ENCODE data around the gene MAP2K1. TPM values are rescaled to one million over a fixed set of nuclear protein-coding genes. Genes with fewer than 3 reads are reported as not detected.

Gene MAP2K1
- total and polyA plus RNA-seq, 9 of the 15 experiments (the other 6 are each of a cell fraction or from before 2014, with no cell fraction given): 7.5 to 58.3 (median 30.0) TPM

DNA sequence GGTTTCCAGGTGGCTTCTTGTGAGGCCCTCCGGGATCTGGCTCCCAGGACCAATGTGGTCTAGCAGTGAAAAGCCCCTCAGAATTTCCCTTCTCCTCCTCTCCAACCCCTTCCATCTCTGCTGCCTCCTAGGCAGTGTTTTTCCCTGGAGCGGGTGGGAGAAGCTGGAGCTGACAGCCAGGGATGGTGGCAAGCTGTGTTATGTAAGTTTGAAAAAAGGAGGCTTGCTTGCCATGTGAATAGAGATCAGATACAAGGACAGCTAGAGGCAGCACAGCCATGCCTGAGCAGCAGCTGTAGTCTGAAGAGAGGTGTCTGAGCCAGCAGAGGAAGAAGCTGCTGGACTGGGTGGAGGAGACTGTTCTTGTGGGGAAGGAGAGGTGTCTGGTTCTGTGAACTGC, 90.3 kb downstream of the MAP2K1 start (continued):
- TF ChIP-seq ARHGAP35 (IDR thresholded peaks at IDR 0.05; ENCODE audit: partially characterized antibody) (no peak), ZNF354B (CRISPR knock-in tag; IDR thresholded peaks at IDR 0.05) (no peak), NKRF (IDR thresholded peaks at IDR 0.05; ENCODE audit: borderline replicate concordance) (no peak), USF1 (CRISPR knock-in tag; IDR thresholded peaks at IDR 0.05) (no peak), ZFX (CRISPR knock-in tag; IDR thresholded peaks at IDR 0.05) (no peak), SNAPC5 (CRISPR knock-in tag; IDR thresholded peaks at IDR 0.05) (no peak)

DNA sequence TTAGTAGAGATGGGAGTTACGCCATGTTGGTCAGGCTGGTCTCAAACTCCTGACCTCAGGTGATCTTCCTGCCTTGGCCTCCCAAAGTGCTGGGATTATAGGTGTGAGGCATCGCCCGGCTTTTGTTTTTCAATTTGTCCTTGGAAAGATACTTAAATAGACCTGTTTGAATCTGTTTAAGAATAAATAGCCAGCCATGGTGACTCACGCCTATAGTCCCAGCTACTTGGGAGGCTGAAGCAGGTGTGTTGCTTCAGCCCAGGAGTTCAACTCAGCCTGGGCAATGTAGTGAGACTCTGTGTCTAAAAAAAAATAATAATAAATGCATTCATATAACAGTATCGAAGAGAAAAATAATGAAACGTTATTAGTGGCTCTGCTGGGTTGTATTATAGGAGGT, 93.6 kb downstream of the MAP2K1 start:
- no peaks in the 10 kb centered on the region for H3K9me3 ChIP-seq (replicated peaks; ENCODE audit: control insufficient read depth, insufficient read depth, low read depth, low read length)
- ChIA-PET POLR2A (no interaction called here), CTCF (ENCODE audit: low intra/inter-chr PET ratio) (no interaction called here)
- no peaks in the 10 kb centered on the region for H3K27me3 ChIP-seq (ENCODE audit: control insufficient read depth in 2 of 2, insufficient read depth in 2 of 2, low read length in 2 of 2)
- peaks cover 32% of the 10 kb centered on the region for H3K36me3 ChIP-seq (ENCODE audit: control insufficient read depth, insufficient read depth, low read length)
- peaks cover 3% of the 10 kb centered on the region for H3K9me1 ChIP-seq (ENCODE audit: control insufficient read depth, insufficient read depth, low read length)
- TF ChIP-seq DDX20 (tag; IDR thresholded peaks at IDR 0.05; ENCODE audit: low read depth): no peak
- no peak for TF ChIP-seq EWSR1 (IDR thresholded peaks at IDR 0.05; ENCODE audit: borderline replicate concordance, low read depth, partially characterized antibody)
- no peak overlapping the region for H2AFZ ChIP-seq (ENCODE audit: low read depth, low read length)
- H3K4me3 ChIP-seq: no peak overlapping the region
- FAIRE-seq (no peak), DNase-seq (ENCODE audit: extremely low read depth in 1 of 4, low spot score in 3 of 4) (no peak), ATAC-seq (no peak)
- H3K79me2 ChIP-seq (ENCODE audit: control insufficient read depth, insufficient read depth, low read length): no peaks in the 10 kb centered on the region
- peaks cover 9 to 13% of the 10 kb centered on the region in 2 experiments; a peak in 3 of 5 replicates for H3K4me1 ChIP-seq (replicated peaks in 1 of 2; ENCODE audit: control insufficient read depth in 2 of 2, insufficient read depth in 2 of 2, low read length in 2 of 2)
- no peak overlapping the region for H3K9ac ChIP-seq (ENCODE audit: insufficient read depth in 1 of 2, low read depth in 2 of 2, low read length in 2 of 2)
- no TSS peak for BruUV-seq (replicated peaks)
- intact Hi-C loops (cut with micrococcal nuclease) (no loop called here), in situ Hi-C loops (cut with MboI) (loop anchor here (5.0 kb wide), 1 partner anchor 93 kb away; the partner anchor contains the start of gene MAP2K1)
- no peak overlapping the region for H3K4me2 ChIP-seq (ENCODE audit: insufficient read depth, low read length)
- H3K27ac ChIP-seq (ENCODE audit: extremely low read depth, low read depth, low read length): peak overlapping the region; percentile 56; the same call in 1 of the 3 replicates
- no peaks in the 10 kb centered on the region; the same call in 1 of the 2 replicates for H4K20me1 ChIP-seq (replicated peaks; ENCODE audit: control insufficient read depth, insufficient read depth, low read length)
- WGBS (ENCODE audit: insufficient coverage, low coverage, missing lambda C conversion rate): 82% methylated on average over 6 of the region's 6 CpGs
